WERI-Rb-1 (cell line): ENCODE measurements around the gene PLXNA4.

Experiments
- DNase-seq: peaks from one replicate; pipeline ENCODE4 v3.0.0-alpha.2; 2020
- H3K27ac ChIP-seq: fragments of 250-450 bp; sonication (Bioruptor Pico); 2 replicates; pipeline ENCODE4 v1.5.1; 2020; ENCODE audit warnings: mild to moderate bottlenecking, moderate library complexity
- H3K27me3 ChIP-seq: fragments of 250-450 bp; sonication (Bioruptor Pico); 2 replicates; pipeline ENCODE4 v1.5.1; 2021; ENCODE audit warnings: mild to moderate bottlenecking, low read depth, moderate library complexity; ENCODE audit not compliant: insufficient read depth, severe bottlenecking
- H3K36me3 ChIP-seq: fragments of 250-450 bp; sonication (Bioruptor Pico); 2 replicates; pipeline ENCODE4 v1.5.1; 2020; ENCODE audit warnings: mild to moderate bottlenecking, moderate library complexity
- H3K4me3 ChIP-seq: 2 replicates; pipeline ENCODE4 v1.5.1; 2011; ENCODE audit warnings: low read depth, mild to moderate bottlenecking, control low read depth, low read length
- H3K9me3 ChIP-seq: fragments of 250-450 bp; sonication (Bioruptor Pico); 2 replicates; pipeline ENCODE4 v1.5.1; 2021; ENCODE audit warnings: mild to moderate bottlenecking, moderate library complexity; ENCODE audit not compliant: severe bottlenecking
- TF ChIP-seq, protein P1 (sequence below): IDR thresholded peaks from 2 replicates; pipeline ENCODE4 v1.5.1; 2011; ENCODE audit warnings: low read depth, mild to moderate bottlenecking, control low read depth, inconsistent platforms, low read length

The PLXNA4 gene

DNA sequence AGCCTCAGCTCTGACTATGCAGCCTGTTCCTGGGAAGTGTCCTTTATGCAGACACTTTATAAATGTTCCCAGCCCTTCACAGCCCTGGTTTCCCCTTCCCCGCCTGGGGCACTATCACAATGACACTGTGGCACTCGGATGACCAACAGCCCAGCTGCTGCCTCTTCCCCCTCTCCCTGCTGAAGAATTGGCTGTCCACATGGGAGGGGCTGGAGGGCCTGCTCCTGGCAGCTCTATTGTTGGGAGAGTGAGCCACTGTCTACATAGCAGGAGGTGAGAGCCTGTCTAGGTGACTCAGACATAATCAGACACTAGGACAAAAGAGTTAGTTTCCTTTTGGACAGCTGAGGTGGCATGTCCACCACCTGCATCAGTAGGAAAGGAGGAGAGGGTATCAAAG, 437.5 kb downstream of the PLXNA4 start:
- Histone ChIP-seq H3K27me3 (no peaks in the 10 kb centered on the region), H3K27ac (peak overlapping the region; percentile 69), H3K36me3 (no peaks in the 10 kb centered on the region), H3K4me3 (no peak overlapping the region), H3K9me3 (no peaks in the 10 kb centered on the region)
- TF ChIP-seq, protein P1, sequence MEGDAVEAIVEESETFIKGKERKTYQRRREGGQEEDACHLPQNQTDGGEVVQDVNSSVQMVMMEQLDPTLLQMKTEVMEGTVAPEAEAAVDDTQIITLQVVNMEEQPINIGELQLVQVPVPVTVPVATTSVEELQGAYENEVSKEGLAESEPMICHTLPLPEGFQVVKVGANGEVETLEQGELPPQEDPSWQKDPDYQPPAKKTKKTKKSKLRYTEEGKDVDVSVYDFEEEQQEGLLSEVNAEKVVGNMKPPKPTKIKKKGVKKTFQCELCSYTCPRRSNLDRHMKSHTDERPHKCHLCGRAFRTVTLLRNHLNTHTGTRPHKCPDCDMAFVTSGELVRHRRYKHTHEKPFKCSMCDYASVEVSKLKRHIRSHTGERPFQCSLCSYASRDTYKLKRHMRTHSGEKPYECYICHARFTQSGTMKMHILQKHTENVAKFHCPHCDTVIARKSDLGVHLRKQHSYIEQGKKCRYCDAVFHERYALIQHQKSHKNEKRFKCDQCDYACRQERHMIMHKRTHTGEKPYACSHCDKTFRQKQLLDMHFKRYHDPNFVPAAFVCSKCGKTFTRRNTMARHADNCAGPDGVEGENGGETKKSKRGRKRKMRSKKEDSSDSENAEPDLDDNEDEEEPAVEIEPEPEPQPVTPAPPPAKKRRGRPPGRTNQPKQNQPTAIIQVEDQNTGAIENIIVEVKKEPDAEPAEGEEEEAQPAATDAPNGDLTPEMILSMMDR: no peak
- peak; percentile 39 for DNase-seq

GRCh38 chr7:132137681-132138080, 438.6 kb downstream of the PLXNA4 start:
- H3K9me3 ChIP-seq: no peaks in the 10 kb centered on the region
- no peaks in the 10 kb centered on the region for H3K27me3 ChIP-seq
- DNase-seq: no peak
- H3K27ac ChIP-seq: no peak overlapping the region
- TF ChIP-seq, protein P1: no peak
- H3K36me3 ChIP-seq: no peaks in the 10 kb centered on the region
- no peak overlapping the region for H3K4me3 ChIP-seq

GRCh38 chr7:132135746-132136385, 440.4 kb downstream of the PLXNA4 start:
- H3K27ac ChIP-seq: peak overlapping the region; percentile 79
- DNase-seq: peak; percentile 90
- TF ChIP-seq, protein P1: no peak
- no peaks in the 10 kb centered on the region for H3K9me3 ChIP-seq
- no peaks in the 10 kb centered on the region for H3K27me3 ChIP-seq
- no peaks in the 10 kb centered on the region for H3K36me3 ChIP-seq
- no peak overlapping the region for H3K4me3 ChIP-seq

DNA sequence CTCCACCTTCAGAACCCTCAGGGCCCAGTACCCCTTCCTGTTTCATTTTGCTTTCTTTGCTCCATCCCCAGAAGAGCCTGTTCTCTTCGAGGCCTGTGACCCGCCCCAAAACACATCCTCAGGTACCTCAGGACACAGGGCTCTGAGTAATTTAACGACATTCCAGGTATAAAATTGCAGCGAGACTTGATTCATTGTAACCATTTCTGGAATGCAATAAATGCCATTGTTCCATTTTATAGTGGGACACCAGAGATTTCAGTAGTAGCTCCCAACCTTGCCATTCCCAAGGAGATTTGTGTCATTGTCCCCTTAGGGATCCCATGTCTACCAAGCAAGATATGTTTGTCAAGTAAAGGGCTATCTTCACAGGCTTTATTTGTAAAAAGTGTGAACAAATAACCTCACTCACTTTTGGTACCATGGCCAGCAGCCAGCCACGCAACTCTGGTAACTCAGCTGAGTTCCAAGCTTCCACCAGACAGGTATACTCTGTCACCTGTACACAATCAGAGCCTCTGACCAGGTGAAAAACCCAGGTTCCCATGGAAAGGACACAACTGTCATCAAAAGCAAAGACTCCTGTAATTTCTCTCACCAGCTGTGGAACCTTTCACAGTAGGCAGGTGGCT, 441.3 kb downstream of the PLXNA4 start:
- DNase-seq: no peak
- H3K27me3 ChIP-seq: no peaks in the 10 kb centered on the region
- TF ChIP-seq, protein P1: no peak
- peak overlapping the region; percentile 79; the same call in 1 of the 2 replicates for H3K27ac ChIP-seq
- no peaks in the 10 kb centered on the region for H3K9me3 ChIP-seq
- no peak overlapping the region for H3K4me3 ChIP-seq
- no peaks in the 10 kb centered on the region for H3K36me3 ChIP-seq

GRCh38 chr7:132133501-132133900, 442.8 kb downstream of the PLXNA4 start:
- no peak for DNase-seq

More at GRCh38 chr7:132133501-132133900, 442.8 kb downstream of the PLXNA4 start:
- Histone ChIP-seq H3K27ac (no peak overlapping the region), H3K27me3 (no peaks in the 10 kb centered on the region), H3K36me3 (no peaks in the 10 kb centered on the region), H3K9me3 (no peaks in the 10 kb centered on the region), H3K4me3 (no peak overlapping the region)
- TF ChIP-seq, protein P1: no peak
